Stimulated activated naive CD8-positive, alpha-beta T cell treated with anti-CD3 and anti-CD28 coated beads, Interleukin-15, Interleukin-2, amounts not matched to agents 100 ng/mL and 50 ng/mL, for 24 hours (primary cell): ENCODE results near the gene CEACAM16.

Source experiments
- H3K27ac Mint-ChIP-seq: one replicate; pipeline ENCODE4 v1.8.0; 2021; ENCODE audit warnings: mild to moderate bottlenecking, mixed read lengths
- H3K27me3 Mint-ChIP-seq: one replicate; pipeline ENCODE4 v1.8.0; 2021; ENCODE audit warnings: mixed read lengths
- H3K36me3 Mint-ChIP-seq: one replicate; pipeline ENCODE4 v1.8.0; 2021; ENCODE audit warnings: low read depth, mixed read lengths
- H3K4me1 Mint-ChIP-seq: one replicate; pipeline ENCODE4 v1.8.0; 2021; ENCODE audit warnings: low read depth, mixed read lengths
- H3K4me3 Mint-ChIP-seq: one replicate; pipeline ENCODE4 v1.8.0; 2021; ENCODE audit warnings: mild to moderate bottlenecking, mixed read lengths
- H3K9me3 Mint-ChIP-seq: one replicate; pipeline ENCODE4 v1.8.0; 2021; ENCODE audit warnings: mixed read lengths

The CEACAM16 gene

GRCh38 chr19:44698492-44699201 lies at the start of gene CEACAM16:
TSS of gene CEACAM16 (plus strand) at chr19:44699151. CDS start at chr19:44701457, 2,306 bp downstream.
- H3K27ac Mint-ChIP-seq: no peak within 1 kb of the TSS
- peaks cover 6% of the 10 kb centered on the region for H3K27me3 Mint-ChIP-seq

GRCh38 chr19:44649578-44650145 lies 49.3 kb upstream of the CEACAM16 start:
- peaks cover 6% of the 10 kb centered on the region for H3K27me3 Mint-ChIP-seq
- no peak overlapping the region for H3K4me3 Mint-ChIP-seq
- no peaks in the 10 kb centered on the region for H3K9me3 Mint-ChIP-seq
- H3K27ac Mint-ChIP-seq: no peak overlapping the region
- H3K36me3 Mint-ChIP-seq: peaks cover 21% of the 10 kb centered on the region
- peaks cover 5% of the 10 kb centered on the region for H3K4me1 Mint-ChIP-seq

More at GRCh38 chr19:44698492-44699201, at the start of gene CEACAM16:
- H3K36me3 Mint-ChIP-seq: no peaks in the 10 kb centered on the region
- H3K9me3 Mint-ChIP-seq: no peaks in the 10 kb centered on the region
- H3K4me1 Mint-ChIP-seq: peaks cover 6% of the 10 kb centered on the region
- H3K4me3 Mint-ChIP-seq: no peak within 1 kb of the TSS

GRCh38 chr19:44653343-44653742 lies 45.6 kb upstream of the CEACAM16 start:
- Mint-ChIP-seq H3K4me1 (peaks cover 12% of the 10 kb centered on the region), H3K9me3 (no peaks in the 10 kb centered on the region), H3K27ac (no peak overlapping the region), H3K36me3 (peaks cover 34% of the 10 kb centered on the region), H3K4me3 (no peak overlapping the region), H3K27me3 (no peaks in the 10 kb centered on the region)

GRCh38 chr19:44653977-44654774 lies 44.8 kb upstream of the CEACAM16 start:
- Mint-ChIP-seq H3K27ac (no peak overlapping the region), H3K4me3 (no peak overlapping the region), H3K27me3 (no peaks in the 10 kb centered on the region), H3K4me1 (peaks cover 12% of the 10 kb centered on the region), H3K36me3 (peaks cover 35% of the 10 kb centered on the region), H3K9me3 (no peaks in the 10 kb centered on the region)

- H3K9me3 Mint-ChIP-seq: no peaks in the 10 kb centered on the region
- no peak overlapping the region for H3K27ac Mint-ChIP-seq
- H3K4me1 Mint-ChIP-seq: peaks cover 12% of the 10 kb centered on the region
- no peaks in the 10 kb centered on the region for H3K27me3 Mint-ChIP-seq
- H3K4me3 Mint-ChIP-seq: no peak overlapping the region
- peaks cover 25% of the 10 kb centered on the region for H3K36me3 Mint-ChIP-seq
These were observed 41.6 kb upstream of the CEACAM16 start for GRCh38 chr19:44657211-44657921.

GRCh38 chr19:44658069-44658733 lies 40.8 kb upstream of the CEACAM16 start:
- H3K4me1 Mint-ChIP-seq: peaks cover 12% of the 10 kb centered on the region
- no peak overlapping the region for H3K4me3 Mint-ChIP-seq
- H3K9me3 Mint-ChIP-seq: no peaks in the 10 kb centered on the region
- peaks cover 21% of the 10 kb centered on the region for H3K36me3 Mint-ChIP-seq
- H3K27ac Mint-ChIP-seq: no peak overlapping the region
- H3K27me3 Mint-ChIP-seq: no peaks in the 10 kb centered on the region

- H3K36me3 Mint-ChIP-seq: peaks cover 15% of the 10 kb centered on the region
- H3K4me1 Mint-ChIP-seq: peaks cover 6% of the 10 kb centered on the region
- no peaks in the 10 kb centered on the region for H3K9me3 Mint-ChIP-seq
- no peaks in the 10 kb centered on the region for H3K27me3 Mint-ChIP-seq
- H3K4me3 Mint-ChIP-seq: no peak overlapping the region
- H3K27ac Mint-ChIP-seq: no peak overlapping the region
These were observed 38.9 kb upstream of the CEACAM16 start for GRCh38 chr19:44660081-44660480.

- no peaks in the 10 kb centered on the region for H3K9me3 Mint-ChIP-seq
- no peak overlapping the region for H3K4me3 Mint-ChIP-seq
- H3K27ac Mint-ChIP-seq: no peak overlapping the region
- H3K36me3 Mint-ChIP-seq: peaks cover 9% of the 10 kb centered on the region
- no peaks in the 10 kb centered on the region for H3K27me3 Mint-ChIP-seq
- peaks cover 6% of the 10 kb centered on the region for H3K4me1 Mint-ChIP-seq
These were observed 37.7 kb upstream of the CEACAM16 start for GRCh38 chr19:44661205-44661604.

GRCh38 chr19:44661904-44662303 lies 37.0 kb upstream of the CEACAM16 start:
- H3K36me3 Mint-ChIP-seq: peaks cover 5% of the 10 kb centered on the region
- H3K4me1 Mint-ChIP-seq: peaks cover 5% of the 10 kb centered on the region
- H3K27me3 Mint-ChIP-seq: no peaks in the 10 kb centered on the region
- no peak overlapping the region for H3K4me3 Mint-ChIP-seq
- H3K27ac Mint-ChIP-seq: no peak overlapping the region
- no peaks in the 10 kb centered on the region for H3K9me3 Mint-ChIP-seq

- no peak overlapping the region for H3K4me3 Mint-ChIP-seq
- peaks cover 5% of the 10 kb centered on the region for H3K36me3 Mint-ChIP-seq
- H3K27ac Mint-ChIP-seq: no peak overlapping the region
- H3K27me3 Mint-ChIP-seq: no peaks in the 10 kb centered on the region
- no peaks in the 10 kb centered on the region for H3K9me3 Mint-ChIP-seq
- no peaks in the 10 kb centered on the region for H3K4me1 Mint-ChIP-seq
These were observed 36.1 kb upstream of the CEACAM16 start for GRCh38 chr19:44662691-44663385.

GRCh38 chr19:44663996-44664395 lies 35.0 kb upstream of the CEACAM16 start:
- H3K27ac Mint-ChIP-seq: no peak overlapping the region
- H3K27me3 Mint-ChIP-seq: no peaks in the 10 kb centered on the region
- no peak overlapping the region for H3K4me3 Mint-ChIP-seq
- H3K9me3 Mint-ChIP-seq: no peaks in the 10 kb centered on the region
- no peaks in the 10 kb centered on the region for H3K4me1 Mint-ChIP-seq
- no peaks in the 10 kb centered on the region for H3K36me3 Mint-ChIP-seq

- Mint-ChIP-seq H3K9me3 (no peaks in the 10 kb centered on the region), H3K27ac (no peak overlapping the region), H3K27me3 (no peaks in the 10 kb centered on the region)
These were observed 34.0 kb upstream of the CEACAM16 start for GRCh38 chr19:44664976-44665375.

GRCh38 chr19:44666852-44667556 lies 31.9 kb upstream of the CEACAM16 start:
- Mint-ChIP-seq H3K27me3 (no peaks in the 10 kb centered on the region), H3K36me3 (no peaks in the 10 kb centered on the region), H3K27ac (no peak overlapping the region), H3K4me1 (no peaks in the 10 kb centered on the region), H3K9me3 (no peaks in the 10 kb centered on the region), H3K4me3 (no peak overlapping the region)

More at GRCh38 chr19:44664976-44665375, 34.0 kb upstream of the CEACAM16 start:
- Mint-ChIP-seq H3K4me3 (no peak overlapping the region), H3K4me1 (no peaks in the 10 kb centered on the region), H3K36me3 (no peaks in the 10 kb centered on the region)
